ENCODE results near the gene PSME3.

Gene PSME3, protein sequence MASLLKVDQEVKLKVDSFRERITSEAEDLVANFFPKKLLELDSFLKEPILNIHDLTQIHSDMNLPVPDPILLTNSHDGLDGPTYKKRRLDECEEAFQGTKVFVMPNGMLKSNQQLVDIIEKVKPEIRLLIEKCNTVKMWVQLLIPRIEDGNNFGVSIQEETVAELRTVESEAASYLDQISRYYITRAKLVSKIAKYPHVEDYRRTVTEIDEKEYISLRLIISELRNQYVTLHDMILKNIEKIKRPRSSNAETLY

DNA sequence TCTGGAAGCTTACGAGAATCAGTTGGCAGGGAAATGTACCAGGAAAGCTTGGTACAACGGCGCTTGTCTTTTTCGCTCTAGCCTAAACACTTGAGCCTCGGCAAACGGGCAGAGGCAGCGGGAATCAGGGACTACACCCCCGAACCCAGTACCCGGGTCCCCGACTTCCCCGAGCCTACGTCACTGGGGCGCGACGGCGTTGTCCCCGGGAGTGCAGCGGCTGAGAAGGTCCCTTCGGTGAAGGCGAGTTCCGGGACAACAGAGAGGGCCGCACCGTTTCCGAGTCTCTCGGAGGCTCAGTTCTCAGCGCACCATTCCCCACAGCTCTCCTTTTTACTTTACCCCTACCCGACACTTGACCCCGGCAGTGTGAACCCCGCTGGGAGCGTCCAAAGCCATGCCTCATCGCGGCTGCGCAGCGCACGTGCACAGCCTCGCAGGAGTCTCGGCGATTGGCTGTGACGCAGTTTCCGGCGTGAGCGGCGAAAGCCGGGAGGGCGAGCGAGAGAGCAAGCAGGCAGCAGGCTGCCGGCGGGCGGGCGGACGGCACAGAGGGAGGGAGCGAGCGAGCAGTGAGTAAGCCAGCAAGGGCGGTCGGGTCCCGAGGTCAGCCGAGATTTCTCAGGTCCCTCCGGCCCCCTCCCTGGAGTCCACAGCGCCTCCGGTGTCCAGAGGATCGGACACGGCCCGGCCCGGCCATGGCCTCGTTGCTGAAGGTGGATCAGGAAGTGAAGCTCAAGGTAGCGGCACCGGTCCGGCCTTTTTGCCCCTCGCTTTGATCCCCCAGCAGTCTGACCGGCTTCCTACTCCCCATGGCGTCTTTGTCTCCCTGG lies at the start of gene PSME3:
Gene PSME3 (plus strand): TSS at position 464 of the 833 bp plus-strand sequence. CDS start 235 bp downstream, at position 699.
- peak within 1 kb of the TSS; percentile 91 for H3K27ac ChIP-seq
- TF ChIP-seq, protein P1, sequence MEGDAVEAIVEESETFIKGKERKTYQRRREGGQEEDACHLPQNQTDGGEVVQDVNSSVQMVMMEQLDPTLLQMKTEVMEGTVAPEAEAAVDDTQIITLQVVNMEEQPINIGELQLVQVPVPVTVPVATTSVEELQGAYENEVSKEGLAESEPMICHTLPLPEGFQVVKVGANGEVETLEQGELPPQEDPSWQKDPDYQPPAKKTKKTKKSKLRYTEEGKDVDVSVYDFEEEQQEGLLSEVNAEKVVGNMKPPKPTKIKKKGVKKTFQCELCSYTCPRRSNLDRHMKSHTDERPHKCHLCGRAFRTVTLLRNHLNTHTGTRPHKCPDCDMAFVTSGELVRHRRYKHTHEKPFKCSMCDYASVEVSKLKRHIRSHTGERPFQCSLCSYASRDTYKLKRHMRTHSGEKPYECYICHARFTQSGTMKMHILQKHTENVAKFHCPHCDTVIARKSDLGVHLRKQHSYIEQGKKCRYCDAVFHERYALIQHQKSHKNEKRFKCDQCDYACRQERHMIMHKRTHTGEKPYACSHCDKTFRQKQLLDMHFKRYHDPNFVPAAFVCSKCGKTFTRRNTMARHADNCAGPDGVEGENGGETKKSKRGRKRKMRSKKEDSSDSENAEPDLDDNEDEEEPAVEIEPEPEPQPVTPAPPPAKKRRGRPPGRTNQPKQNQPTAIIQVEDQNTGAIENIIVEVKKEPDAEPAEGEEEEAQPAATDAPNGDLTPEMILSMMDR (conservative IDR thresholded peaks at IDR 0.05), result no peak
- peak; percentile 74 for TF ChIP-seq ZFX (IDR thresholded peaks at IDR 0.05)

DNA sequence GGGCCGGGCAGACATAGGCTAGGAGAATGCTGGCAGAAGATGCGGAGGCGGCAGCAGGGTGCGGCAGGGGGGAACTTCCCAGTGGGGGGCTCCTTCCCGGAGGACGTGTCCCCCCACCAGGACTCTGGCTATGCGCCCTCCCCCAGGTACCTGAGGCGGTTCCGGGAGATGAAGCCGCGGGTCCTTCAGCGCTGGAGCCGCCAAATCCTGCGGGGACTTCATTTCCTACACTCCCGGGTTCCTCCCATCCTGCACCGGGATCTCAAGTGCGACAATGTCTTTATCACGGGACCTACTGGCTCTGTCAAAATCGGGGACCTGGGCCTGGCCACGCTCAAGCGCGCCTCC lies 49.4 kb upstream of the PSME3 start:
- no peak overlapping the region for H3K27ac ChIP-seq
- no peak for TF ChIP-seq ZFX (IDR thresholded peaks at IDR 0.05)
- TF ChIP-seq, protein P1 (conservative IDR thresholded peaks at IDR 0.05), result no peak

DNA sequence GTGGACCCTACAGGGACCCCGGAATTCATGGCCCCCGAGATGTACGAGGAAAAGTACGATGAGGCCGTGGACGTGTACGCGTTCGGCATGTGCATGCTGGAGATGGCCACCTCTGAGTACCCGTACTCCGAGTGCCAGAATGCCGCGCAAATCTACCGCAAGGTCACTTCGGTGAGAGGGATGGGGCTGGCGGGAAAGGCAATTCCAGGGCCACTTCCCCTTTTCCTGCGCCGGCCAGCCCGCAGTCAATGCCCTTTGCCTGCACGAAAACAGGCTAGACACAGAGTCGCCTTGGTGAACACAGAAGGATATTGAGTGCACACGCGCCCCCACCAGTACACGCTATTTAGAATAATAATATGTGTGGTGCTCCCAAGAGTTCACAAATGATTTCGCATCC lies 48.8 kb upstream of the PSME3 start:
- H3K27ac ChIP-seq, result no peak overlapping the region
- TF ChIP-seq ZFX (IDR thresholded peaks at IDR 0.05), result no peak
- TF ChIP-seq, protein P1 (conservative IDR thresholded peaks at IDR 0.05), result no peak

DNA sequence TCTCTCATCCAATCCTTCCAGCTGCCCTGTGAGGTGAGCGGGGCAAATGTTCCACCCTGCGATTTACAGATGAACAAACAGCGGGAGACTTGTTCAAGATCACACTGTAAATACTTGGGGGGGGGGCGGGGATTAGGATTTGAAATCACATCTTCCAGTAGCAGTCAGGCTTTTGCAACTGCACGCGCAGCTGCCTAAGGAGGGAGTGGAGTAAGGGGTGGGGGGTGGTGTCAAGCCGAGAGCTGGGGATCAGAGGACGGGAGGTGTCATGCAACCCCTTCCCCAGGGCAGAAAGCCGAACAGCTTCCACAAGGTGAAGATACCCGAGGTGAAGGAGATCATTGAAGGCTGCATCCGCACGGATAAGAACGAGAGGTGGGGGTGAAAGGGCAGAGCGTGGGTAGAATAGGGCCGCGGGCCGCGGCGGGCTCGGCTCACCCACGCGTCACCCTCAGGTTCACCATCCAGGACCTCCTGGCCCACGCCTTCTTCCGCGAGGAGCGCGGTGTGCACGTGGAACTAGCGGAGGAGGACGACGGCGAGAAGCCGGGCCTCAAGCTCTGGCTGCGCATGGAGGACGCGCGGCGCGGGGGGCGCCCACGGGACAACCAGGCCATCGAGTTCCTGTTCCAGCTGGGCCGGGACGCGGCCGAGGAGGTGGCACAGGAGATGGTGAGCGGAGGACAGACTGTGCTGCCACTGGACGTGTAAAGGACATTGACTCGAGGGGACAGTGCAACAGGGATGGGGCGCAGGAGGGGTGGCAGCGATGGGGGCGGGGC lies 48.2 kb upstream of the PSME3 start:
- H3K27ac ChIP-seq, result no peak overlapping the region
- TF ChIP-seq, protein P1 (conservative IDR thresholded peaks at IDR 0.05), result no peak
- TF ChIP-seq ZFX (IDR thresholded peaks at IDR 0.05), result no peak

DNA sequence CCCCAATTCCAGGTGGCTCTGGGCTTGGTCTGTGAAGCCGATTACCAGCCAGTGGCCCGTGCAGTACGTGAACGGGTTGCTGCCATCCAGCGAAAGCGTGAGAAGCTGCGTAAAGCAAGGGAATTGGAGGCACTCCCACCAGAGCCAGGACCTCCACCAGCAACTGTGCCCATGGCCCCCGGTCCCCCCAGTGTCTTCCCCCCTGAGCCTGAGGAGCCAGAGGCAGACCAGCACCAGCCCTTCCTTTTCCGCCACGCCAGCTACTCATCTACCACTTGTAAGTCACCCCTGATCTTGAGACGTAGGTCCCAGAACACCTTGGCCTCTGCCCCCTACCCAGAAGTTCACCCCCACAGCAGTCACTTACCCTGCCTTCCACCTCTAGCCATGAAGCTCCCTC lies 45.9 kb upstream of the PSME3 start:
- no peak for TF ChIP-seq ZFX (IDR thresholded peaks at IDR 0.05)
- TF ChIP-seq, protein P1 (conservative IDR thresholded peaks at IDR 0.05), result no peak
- H3K27ac ChIP-seq, result no peak overlapping the region

DNA sequence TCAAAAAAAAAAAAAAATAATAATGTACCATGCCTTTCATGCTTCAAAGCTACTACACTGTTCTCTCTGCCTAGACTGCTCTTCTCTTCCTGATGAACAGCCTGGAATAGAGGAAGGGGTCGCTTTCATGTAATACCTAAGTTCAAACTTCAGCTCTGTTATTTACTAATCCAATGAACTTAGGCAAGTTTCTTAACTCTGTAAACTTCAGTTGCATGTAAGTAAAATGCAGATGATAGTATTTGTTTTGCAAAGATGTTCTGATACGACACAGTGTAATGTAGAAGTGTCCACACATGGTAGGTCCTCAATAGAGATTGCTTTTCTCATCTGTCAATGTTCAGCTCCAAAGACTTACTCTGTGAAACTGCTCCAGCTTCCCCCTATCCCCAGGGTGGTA lies 41.2 kb upstream of the PSME3 start:
- H3K27ac ChIP-seq, result no peak overlapping the region
- TF ChIP-seq, protein P1 (conservative IDR thresholded peaks at IDR 0.05), result no peak
- no peak for TF ChIP-seq ZFX (IDR thresholded peaks at IDR 0.05)
